MM.1S (cell line): Measurements from ENCODE around the gene MECP2.

Experiments used
- DNase-seq: peaks from one replicate; pipeline ENCODE4 v3.0.0-alpha.2; 2015
- H2AFZ ChIP-seq: fragments of 300-600 bp; sonication (generic); 2 replicates; pipeline ENCODE4 v1.6.0; 2016; ENCODE audit warnings: antibody characterized with exemption, low read length
- H3F3A ChIP-seq: fragments of 300-600 bp; sonication (generic); 2 replicates; pipeline ENCODE4 v1.6.1; 2016; ENCODE audit warnings: mild to moderate bottlenecking, antibody characterized with exemption, low read length, moderate library complexity, mixed read lengths; ENCODE audit not compliant: insufficient read depth
- H3K27ac ChIP-seq: fragments of 300-600 bp; sonication (generic); 2 replicates; pipeline ENCODE4 v1.5.1; 2016; ENCODE audit warnings: mild to moderate bottlenecking, low read length
- H3K27me3 ChIP-seq: fragments of 300-600 bp; sonication (generic); replicated peaks from 2 replicates; pipeline ENCODE4 v1.6.0; 2016; ENCODE audit warnings: low read length; ENCODE audit not compliant: insufficient read depth
- H3K36me3 ChIP-seq: fragments of 300-600 bp; sonication (generic); replicated peaks from 2 replicates; pipeline ENCODE4 v1.6.1; 2016; ENCODE audit warnings: mild to moderate bottlenecking, low read length, mixed read lengths; ENCODE audit not compliant: insufficient read depth
- H3K4me1 ChIP-seq: fragments of 300-600 bp; sonication (generic); 2 replicates; pipeline ENCODE4 v1.6.1; 2016; ENCODE audit warnings: low read length, mixed read lengths
- H3K4me2 ChIP-seq: fragments of 300-600 bp; sonication (generic); 2 replicates; pipeline ENCODE4 v1.6.0; 2016; ENCODE audit warnings: low read depth, low read length
- H3K4me3 ChIP-seq: fragments of 300-600 bp; sonication (generic); 2 replicates; pipeline ENCODE4 v1.5.1; 2016; ENCODE audit warnings: low read length, mixed read lengths
- H3K79me2 ChIP-seq: fragments of 300-600 bp; sonication (generic); 2 replicates; pipeline ENCODE4 v1.6.1; 2016; ENCODE audit warnings: mixed run types, low read length, mixed read lengths
- H3K9ac ChIP-seq: fragments of 300-600 bp; sonication (generic); 2 replicates; pipeline ENCODE4 v1.6.1; 2016; ENCODE audit warnings: low read length, mixed read lengths
- H3K9me2 ChIP-seq: fragments of 300-600 bp; sonication (generic); replicated peaks from 2 replicates; pipeline ENCODE4 v1.6.1; 2016; ENCODE audit warnings: mild to moderate bottlenecking, low read length, mixed read lengths; ENCODE audit not compliant: insufficient read depth
- H3K9me3 ChIP-seq: fragments of 300-600 bp; sonication (generic); replicated peaks from 2 replicates; pipeline ENCODE4 v1.6.1; 2016; ENCODE audit warnings: mild to moderate bottlenecking, low read length, mixed read lengths; ENCODE audit not compliant: insufficient read depth
- H4K20me1 ChIP-seq: fragments of 300-600 bp; sonication (generic); 2 replicates; pipeline ENCODE4 v1.6.1; 2016; ENCODE audit warnings: mild to moderate bottlenecking, low read length, moderate library complexity, mixed read lengths; ENCODE audit not compliant: insufficient read depth
- EZH2 ChIP-seq: fragments of 300-600 bp; sonication (generic); optimal IDR thresholded peaks from 2 replicates; pipeline ENCODE3; 2017; ENCODE audit warnings: low read depth, mild to moderate bottlenecking, antibody characterized with exemption, low read length, mixed read lengths
- EZH2phosphoT487 ChIP-seq: fragments of 300-600 bp; sonication (generic); IDR thresholded peaks from 2 replicates; pipeline ENCODE4 v1.6.1; 2018; ENCODE audit warnings: antibody characterized with exemption, low read length
- TF ChIP-seq, protein P1 (sequence below): fragments of 300-600 bp; sonication (generic); IDR thresholded peaks from 2 replicates; pipeline ENCODE4 v1.5.1; 2016; ENCODE audit warnings: antibody characterized with exemption, low read length, mixed read lengths

The MECP2 gene

GRCh38 chrX:154016366-154017076 lies 81.0 kb downstream of the MECP2 start:
- no peaks in the 10 kb centered on the region for H3K27me3 ChIP-seq
- no peak overlapping the region for H3K27ac ChIP-seq
- H3K9me2 ChIP-seq = no peaks in the 10 kb centered on the region
- H3F3A ChIP-seq = peaks cover 10% of the 10 kb centered on the region; the same call in 1 of the 2 replicates
- no peak overlapping the region for H3K4me2 ChIP-seq
- peaks cover 20% of the 10 kb centered on the region for H3K4me1 ChIP-seq
- H2AFZ ChIP-seq = no peak overlapping the region
- no peak overlapping the region for H3K9ac ChIP-seq
- no peaks in the 10 kb centered on the region for H3K36me3 ChIP-seq
- H3K9me3 ChIP-seq = no peaks in the 10 kb centered on the region
- DNase-seq = no peak
- no peaks in the 10 kb centered on the region for H4K20me1 ChIP-seq
- no peak for TF ChIP-seq EZH2phosphoT487
- TF ChIP-seq, protein P1, sequence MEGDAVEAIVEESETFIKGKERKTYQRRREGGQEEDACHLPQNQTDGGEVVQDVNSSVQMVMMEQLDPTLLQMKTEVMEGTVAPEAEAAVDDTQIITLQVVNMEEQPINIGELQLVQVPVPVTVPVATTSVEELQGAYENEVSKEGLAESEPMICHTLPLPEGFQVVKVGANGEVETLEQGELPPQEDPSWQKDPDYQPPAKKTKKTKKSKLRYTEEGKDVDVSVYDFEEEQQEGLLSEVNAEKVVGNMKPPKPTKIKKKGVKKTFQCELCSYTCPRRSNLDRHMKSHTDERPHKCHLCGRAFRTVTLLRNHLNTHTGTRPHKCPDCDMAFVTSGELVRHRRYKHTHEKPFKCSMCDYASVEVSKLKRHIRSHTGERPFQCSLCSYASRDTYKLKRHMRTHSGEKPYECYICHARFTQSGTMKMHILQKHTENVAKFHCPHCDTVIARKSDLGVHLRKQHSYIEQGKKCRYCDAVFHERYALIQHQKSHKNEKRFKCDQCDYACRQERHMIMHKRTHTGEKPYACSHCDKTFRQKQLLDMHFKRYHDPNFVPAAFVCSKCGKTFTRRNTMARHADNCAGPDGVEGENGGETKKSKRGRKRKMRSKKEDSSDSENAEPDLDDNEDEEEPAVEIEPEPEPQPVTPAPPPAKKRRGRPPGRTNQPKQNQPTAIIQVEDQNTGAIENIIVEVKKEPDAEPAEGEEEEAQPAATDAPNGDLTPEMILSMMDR = no peak
- no peak for TF ChIP-seq EZH2
- H3K4me3 ChIP-seq = no peak overlapping the region
- peaks cover 81% of the 10 kb centered on the region for H3K79me2 ChIP-seq

GRCh38 chrX:154015581-154016264 lies 81.8 kb downstream of the MECP2 start:
- Histone ChIP-seq H4K20me1 (no peaks in the 10 kb centered on the region), H3K27me3 (no peaks in the 10 kb centered on the region), H3K9me3 (no peaks in the 10 kb centered on the region), H3K79me2 (peaks cover 75% of the 10 kb centered on the region), H3K27ac (no peak overlapping the region), H3F3A (peaks cover 10% of the 10 kb centered on the region), H2AFZ (no peak overlapping the region), H3K9ac (no peak overlapping the region), H3K36me3 (no peaks in the 10 kb centered on the region), H3K4me3 (no peak overlapping the region), H3K4me1 (peaks cover 23% of the 10 kb centered on the region), H3K9me2 (no peaks in the 10 kb centered on the region), H3K4me2 (no peak overlapping the region)
- TF ChIP-seq, protein P1 = no peak
- no peak for TF ChIP-seq EZH2phosphoT487
- no peak for TF ChIP-seq EZH2
- DNase-seq = no peak

DNA sequence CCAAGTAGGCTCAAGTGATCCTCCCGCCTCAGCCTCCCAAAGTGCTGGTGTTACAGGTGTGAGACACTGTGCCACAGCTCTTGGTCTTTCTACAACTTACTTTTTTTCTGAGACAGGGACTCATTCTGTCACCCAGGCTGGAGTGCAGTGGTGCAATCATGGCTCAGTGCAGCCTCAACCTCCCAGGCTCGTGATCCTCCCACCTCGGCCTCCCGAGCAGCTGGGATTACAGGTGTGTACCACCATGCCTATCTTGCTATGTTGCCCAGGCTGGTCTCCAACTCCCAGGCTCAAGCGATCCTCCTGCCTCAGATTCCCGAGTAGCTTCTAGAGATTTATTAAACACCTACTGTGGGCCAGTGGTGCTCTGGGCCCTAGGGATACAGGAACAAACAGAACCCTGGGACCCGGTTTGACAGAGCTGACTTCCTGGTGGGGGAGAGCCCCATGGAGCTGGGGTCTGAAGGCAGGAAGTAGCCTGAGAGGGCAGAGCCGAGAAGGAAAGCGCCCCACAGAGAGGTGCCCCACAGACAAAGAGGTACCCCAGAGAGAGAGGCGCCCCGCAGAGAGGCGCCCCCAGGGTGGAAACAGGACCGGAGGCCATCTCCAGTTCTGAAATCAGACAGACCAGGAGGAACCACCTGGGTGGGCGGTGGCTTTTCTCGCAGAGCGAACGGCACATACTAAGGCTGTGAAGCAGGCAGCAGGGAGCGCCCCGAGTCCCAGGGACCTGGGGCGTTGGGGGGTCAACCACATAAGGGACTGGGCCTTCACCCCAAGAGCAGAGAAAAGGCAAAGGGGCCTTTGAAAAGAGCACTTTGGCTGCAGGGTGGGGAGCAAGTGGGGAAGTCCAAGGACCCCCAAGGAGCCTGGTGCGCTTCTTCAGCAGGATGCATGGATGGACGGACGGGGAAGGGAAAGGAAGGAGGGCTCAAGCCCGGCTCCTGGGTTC lies 82.8 kb downstream of the MECP2 start:
- peaks cover 72% of the 10 kb centered on the region for H3K79me2 ChIP-seq
- no peaks in the 10 kb centered on the region for H3K9me3 ChIP-seq
- peaks cover 31% of the 10 kb centered on the region for H3K4me1 ChIP-seq
- no peak overlapping the region for H3K4me3 ChIP-seq
- no peaks in the 10 kb centered on the region for H3K9me2 ChIP-seq
- DNase-seq = no peak
- no peaks in the 10 kb centered on the region for H4K20me1 ChIP-seq
- H3K4me2 ChIP-seq = no peak overlapping the region
- no peak overlapping the region for H2AFZ ChIP-seq
- H3F3A ChIP-seq = peaks cover 18% of the 10 kb centered on the region
- H3K27me3 ChIP-seq = no peaks in the 10 kb centered on the region
- H3K36me3 ChIP-seq = no peaks in the 10 kb centered on the region
- no peak overlapping the region for H3K9ac ChIP-seq
- H3K27ac ChIP-seq = no peak overlapping the region
- TF ChIP-seq, protein P1 = no peak
- TF ChIP-seq EZH2 = no peak
- TF ChIP-seq EZH2phosphoT487 = no peak
